ENCODE results near the gene DDX51.
"Not testable (repeated sequence)": the region's sequence is repeated elsewhere in the genome, so short reads cannot be mapped to it uniquely, and the experiment has no call there.

DDX51 gene

DNA sequence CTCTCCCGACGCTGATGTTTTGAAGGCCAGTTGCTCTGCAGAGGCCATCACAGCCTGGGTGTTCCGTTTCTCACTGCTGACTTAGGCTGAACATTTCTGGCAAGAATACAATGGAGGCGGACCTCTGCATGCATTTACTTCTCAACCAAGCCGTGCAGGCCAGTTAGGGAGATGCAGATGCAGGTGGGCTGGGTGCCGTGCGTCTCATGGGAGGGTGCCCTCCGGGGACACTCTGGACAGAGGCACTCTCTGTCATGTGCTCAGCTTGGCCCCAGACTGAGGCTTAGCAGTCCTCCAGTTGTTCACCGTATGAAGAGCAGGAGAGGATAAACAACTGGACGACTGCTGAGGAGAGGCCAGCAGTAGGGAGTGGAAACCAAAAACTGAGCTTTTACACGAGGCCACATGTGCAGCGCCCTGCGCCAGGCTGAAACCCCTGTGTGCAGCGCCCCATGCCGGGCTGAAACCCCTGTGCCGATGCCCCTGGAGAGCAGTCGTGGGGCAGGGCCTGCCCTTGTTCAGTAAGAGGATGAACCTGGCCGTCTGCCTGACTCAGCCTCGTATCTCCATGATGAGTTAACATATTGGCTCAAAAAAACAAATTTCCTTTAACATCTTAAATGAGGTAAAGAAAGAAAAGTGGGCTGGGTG is 32.3 kb downstream of the DDX51 start:
- no peak for DNase-seq

DNA sequence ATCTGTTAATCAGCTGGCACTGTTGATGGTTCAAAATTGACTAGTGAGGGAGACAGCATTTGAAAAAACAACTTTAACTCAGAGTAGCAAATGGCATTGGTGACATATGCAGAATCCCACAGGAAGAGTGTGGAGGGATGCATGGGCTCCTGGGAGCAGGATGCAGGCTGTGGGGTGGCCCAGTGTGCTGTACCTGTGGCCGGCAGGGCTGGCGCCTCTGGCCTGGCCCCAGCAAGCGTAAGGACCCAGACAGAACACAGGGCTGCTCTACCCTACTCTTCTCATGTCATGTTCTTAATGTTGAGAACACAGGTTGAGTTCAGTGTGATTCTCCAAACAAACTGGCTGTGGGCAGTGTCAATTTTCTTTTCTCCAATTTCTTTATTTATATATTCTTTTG is 33.4 kb downstream of the DDX51 start:
- no peak for DNase-seq

DNA sequence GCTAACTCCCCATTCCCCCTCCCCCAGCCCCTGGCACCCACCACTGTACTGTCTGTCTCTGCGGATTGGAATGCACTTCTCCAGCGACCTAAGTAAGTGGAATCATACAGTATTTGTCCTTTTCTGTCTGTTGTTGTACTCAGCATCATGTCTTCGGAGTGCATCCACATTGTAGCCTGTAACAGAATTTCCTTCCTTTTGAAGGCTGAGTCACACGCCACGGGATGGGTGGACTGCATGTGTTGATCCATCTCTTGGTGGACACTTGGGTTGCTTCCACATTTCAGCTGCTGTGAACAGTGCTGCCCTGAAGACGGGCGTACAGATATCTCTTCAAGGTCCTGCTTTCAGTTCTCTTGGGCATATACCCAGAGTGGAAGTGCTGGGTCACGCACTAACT is 34.4 kb downstream of the DDX51 start:
- DNase-seq, result no peak

DNA sequence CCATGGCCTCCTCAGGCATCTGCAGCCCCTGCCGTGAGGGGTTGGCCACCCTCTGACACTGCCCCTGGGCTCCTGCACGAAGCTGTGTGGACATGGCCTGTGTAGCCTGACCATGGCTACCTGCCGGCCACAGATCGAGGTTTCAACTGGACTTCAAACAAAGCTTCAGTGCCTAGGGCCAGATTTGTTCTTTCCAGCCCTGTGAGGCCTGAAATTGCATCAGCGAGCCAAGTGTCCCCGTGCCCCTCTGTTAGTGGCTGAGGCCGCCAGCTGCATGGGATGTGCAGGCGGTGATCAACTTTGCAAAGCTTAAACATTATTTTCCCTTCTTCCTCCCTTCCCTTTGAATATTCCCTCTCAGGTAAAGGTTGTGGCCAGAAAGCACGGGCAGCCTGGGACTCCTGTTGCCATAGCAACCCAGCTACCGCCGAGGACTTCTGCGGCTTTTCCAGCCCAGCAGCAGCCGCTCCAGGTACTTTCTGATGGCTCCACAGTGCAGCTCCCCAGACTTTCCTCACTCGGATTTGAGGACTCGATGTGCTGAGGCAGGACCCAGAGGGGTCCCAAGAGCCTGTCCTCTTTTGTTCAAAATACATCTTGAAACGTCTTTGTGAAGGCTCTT is 35.8 kb downstream of the DDX51 start:
- DNase-seq, result no peak

DNA sequence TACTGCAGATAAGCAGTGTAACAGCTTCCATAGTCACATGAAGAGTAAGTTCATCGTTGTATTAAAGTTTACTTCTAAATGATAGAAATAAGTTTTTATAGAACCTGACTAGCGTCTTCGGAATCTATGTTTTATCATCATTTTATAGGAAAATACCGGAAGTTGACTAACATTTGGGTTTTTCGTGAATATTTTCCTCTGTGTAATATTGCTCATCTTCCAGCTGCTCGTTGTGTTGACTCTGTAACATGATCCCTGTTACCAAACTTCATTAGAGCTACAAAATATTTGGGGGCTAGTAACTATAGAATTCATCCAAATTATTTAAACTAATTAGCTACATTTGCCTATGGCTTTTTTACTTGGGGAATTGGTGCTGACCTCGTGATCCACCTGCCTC is 37.2 kb downstream of the DDX51 start:
- no peak for DNase-seq

DNA sequence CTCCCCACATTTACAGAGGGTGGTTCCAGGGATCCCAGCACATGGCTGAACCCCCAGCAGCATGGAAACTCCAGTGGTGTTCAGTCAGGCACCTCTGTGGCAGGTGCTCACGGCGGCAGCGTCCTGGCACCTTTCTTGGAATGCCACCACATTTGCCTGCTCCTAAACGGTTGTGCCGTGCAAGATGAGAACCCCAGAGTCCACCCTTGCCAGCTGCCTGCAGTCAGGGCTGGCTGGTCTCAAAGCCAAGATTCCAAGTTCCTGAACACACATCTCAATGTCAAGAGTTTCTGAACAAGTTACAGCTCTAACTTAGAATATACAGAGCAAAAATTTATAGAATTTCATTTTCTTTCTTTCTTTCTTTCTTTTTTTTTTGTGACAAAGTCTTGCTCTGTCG is 38.7 kb downstream of the DDX51 start:
- DNase-seq, result no peak

DNA sequence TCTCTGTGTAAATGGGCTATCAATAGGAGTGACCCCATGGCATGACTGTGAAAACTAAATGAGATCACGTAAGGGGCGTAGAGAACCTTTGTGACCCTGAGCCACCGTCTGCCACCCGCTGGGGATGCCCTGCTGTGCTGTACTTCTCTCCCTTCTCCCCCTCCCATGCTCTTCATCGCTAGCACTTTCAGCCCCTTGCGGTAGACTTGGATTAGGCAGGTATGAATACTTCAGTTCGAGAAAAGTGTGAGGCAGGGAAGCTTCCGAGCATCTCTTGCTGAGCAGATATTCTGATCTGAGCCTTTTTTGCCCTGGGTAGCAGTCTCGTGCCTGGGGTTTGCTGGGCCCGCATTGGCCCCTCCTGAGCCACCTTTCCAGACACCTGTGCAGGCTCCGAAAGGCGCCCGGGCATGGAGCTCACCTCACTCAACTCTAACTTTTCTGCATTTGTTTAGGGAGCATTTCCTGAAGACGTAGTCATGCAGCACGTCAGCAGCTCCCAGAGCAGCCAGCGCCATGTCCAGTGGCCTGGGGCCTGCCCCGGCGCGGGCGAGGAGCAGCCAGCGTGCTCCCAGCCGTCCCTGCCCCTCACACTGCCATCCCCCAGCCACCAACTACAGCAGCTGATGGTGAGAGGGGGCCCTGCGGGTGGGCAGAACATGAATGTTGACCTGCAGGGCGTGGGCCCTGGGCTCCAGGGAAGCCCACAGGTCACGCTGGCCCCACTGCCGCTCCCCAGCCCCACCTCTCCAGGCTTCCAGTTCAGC is 40.4 kb downstream of the DDX51 start:
- no peak for DNase-seq

DNA sequence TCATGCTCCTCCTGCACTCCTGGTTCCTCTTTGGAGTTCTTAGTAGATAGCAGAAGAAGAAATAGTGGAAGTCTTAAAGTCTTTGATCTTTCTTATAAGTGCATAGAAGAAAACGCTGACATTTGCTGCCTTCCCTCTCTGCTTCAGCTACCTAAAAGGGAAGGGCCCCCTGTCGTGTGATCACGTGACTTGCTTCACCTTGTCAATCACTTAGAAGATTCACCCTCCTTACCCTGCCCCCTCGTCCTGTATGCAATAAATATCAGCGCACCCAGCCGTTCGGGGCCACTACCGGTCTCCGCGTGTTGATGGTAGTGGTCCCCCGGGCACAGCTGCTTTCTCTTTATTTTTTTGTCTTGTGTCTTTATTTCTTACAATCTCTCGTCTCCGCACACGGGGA is 41.0 kb downstream of the DDX51 start:
- DNase-seq, result not testable (repeated sequence)

DNA sequence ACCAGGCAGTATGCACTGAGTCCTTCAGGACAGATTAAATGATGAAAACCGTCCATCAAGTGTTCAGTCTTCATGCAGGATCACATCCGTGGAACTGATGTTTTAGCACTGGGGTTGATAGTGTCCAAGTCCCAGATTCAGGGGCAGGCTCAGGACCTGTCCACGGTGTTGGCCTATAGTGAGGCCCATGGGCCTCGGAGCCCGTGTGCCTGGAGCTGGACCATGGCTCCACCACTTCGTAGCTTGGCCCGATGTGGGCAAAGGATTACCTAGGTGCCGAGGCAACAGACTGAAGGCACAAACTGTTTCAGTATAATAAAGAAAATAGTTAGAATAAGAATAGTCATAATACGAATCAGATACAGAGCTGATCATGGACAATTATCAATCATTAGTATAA is 41.8 kb downstream of the DDX51 start:
- no peak for DNase-seq

DNA sequence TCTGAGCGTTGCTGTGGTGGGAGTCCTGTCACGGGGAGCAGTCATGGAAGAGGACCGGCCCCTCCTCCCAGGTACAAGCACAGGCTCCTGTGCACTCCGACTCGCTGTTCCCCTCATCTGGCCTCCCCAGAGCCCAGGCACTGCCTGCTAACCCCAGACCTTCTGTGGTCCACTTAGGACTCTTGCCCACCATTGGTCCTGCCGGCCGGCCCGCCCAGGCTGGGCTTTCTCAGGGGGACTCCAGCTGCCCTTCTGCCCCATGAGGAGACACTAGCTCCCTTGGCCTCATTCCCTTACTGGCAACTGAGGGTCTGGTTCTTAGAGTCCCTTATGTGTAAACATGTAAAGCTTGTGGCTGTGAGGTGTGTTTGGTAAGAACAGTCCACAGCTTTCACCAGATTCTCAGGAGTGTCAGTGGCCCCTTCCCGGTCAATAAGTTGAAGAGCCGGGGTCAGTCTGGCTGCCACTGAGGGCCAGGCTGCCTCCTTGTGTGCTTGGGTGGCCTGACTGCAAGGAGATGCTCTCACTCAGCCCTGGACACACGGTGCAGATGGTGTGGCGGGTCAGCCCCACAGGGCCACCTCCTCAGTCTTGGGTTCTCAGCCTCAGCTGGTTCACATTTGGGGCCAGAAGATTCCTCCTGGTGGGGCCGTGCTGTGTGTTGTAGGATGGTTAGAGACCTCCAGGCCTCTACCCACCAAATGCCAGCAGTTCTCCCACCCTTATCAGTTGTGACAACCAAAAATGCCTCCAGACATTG is 43.6 kb downstream of the DDX51 start:
- no peak for DNase-seq

DNA sequence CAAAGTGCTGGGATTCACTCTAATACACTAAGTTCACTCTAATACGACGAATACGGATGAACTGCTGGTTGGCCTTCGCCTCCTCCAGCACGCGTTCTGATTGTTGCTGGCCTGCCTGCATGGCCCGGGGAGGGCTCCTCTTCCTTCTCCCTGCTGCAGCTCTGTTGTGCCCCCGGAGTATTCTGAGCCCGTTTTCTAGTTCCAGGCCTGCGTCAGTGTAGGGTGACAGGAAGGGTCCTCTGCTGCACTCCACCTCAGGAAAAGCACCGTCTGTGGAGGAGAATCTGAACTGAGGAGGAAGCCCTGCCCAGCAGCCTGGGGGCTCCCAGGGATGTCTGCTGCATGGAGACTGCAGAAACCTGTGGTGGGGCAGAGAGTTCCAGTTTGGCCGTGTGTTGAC is 44.4 kb downstream of the DDX51 start:
- DNase-seq, result no peak

DNA sequence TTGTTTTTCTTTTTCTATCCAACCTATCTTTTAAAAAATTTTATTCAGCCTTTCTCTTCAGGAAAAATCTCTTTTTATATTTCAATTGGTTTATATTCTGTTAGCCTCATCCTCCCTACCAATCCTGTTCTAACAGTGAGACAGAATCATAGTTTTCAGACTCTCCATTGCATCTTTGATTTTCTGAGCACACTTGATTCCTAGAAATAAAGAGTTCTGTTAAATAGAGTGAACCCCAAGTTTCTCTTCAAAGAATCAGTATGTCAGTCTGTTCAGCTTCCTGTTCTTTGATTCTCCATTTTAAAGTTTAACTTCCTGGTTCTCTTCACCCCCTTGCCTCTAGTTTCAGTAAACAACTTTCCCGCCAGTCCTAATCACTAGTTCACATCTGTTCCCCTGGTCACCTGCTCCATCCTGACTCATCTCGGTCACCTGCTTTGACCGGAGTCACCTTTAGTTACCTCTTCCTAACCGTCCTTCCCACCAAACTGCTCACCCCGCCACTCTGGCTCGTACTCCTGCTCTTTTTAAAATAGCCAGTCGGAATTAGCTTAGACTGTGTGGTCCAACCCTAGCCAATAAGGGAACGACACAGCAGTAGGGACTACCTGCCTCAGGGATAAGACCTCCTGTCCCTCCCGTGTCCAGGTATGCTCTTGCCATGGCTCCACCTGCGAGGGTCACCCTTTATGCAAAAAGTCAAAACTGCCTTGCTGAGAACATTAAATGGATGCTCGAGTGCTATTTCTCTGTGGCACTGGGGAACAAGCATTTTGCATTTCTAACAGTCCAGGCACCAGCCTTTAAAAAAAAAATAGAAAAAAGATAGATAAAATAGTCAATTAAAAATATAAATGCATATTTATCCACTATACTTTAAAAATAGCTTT is 48.4 kb downstream of the DDX51 start:
- no peak for DNase-seq

DNA sequence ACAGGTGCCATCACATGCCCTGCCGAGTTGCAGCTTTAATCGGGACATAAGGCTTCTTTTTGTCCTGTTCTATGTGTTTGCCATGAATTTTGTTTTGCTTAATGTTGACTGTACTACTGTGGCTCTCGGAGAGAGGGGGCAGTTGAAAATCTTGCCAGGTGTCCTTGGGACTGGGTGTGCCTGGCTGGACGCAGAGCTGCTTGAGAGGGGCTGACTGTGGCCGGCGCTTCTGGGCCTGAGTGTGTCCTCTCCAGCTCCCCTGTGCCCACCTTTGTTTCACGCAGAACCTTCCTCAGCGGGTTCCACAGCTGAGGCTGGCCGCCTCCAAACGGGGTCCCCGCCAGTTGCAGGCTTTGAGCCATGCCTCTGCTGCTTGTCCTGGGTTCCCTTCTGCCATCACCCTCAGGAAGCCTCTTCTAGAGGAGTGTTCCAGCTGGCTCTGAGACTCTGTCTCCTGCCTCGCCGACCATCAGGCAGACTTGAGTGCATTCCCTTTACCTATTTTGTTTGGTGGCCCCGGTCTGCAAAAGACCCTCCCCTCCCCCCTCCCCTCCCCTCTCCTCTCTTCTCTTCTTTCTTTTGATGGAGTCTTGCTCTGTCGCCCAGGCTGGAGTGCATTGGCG is 49.7 kb downstream of the DDX51 start:
- no peak for DNase-seq

DNA sequence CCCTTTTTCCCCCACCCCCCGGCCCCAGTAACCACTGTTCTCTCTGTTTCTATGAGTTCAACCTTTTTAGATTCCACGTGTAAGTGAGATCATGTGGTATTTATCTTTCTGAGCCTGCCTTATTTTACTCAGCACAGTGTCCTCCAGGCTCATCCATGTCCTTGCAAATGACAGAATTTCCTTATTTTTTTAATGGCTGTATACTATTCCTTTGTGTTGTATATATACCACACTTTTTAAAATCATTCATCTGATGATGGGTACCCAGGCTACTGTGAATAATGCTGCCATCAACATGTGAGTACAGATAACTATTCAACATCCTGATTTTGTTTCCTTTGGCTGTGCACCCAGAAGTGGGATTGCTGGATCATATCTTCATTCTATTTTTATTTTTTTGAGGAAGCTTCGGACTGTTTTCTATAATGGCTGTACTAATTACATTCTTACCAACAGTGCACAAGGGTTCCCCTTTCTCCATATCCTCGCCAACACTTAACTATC is 54.7 kb downstream of the DDX51 start:
- DNase-seq, result no peak

All from NCI-H748 treated with DMSO at 0.1 percent for 48 hours (cell line).